Epithelial cell of proximal tubule (primary cell): ENCODE results near the gene BPIFB4. TPM values are rescaled to one million over a fixed set of nuclear protein-coding genes. Genes with fewer than 3 reads are reported as not detected.

Experiments
- DNase-seq: peaks from one replicate; pipeline ENCODE4 v3.0.0-alpha.2; 2011; ENCODE audit warnings: low read depth
- H3K4me3 ChIP-seq: 2 replicates; pipeline ENCODE4 v1.5.1; 2011; ENCODE audit warnings: low read depth, mild to moderate bottlenecking, low read length
- CTCF ChIP-seq: conservative IDR thresholded peaks from 2 replicates; pipeline ENCODE4 v1.5.1; 2012; ENCODE audit warnings: low read depth, mild to moderate bottlenecking, low read length
- total RNA-seq: library from RNA; depleted of rRNA; stranded (reverse); fragments of >200 nt; gene quantifications from 2 replicates; pipeline ENCODE4 v1.2.3, GENCODE V29; 2015

BPIFB4 gene
- total RNA-seq, 1 donor from 2014 or later: not detected

- no peak overlapping the region for H3K4me3 ChIP-seq
- DNase-seq: no peak
- TF ChIP-seq CTCF: no peak
These were observed 4.8 kb upstream of the BPIFB4 start for GRCh38 chr20:33074675-33075074.

GRCh38 chr20:33075281-33075680 is 4.2 kb upstream of the BPIFB4 start:
- DNase-seq: no peak
- no peak overlapping the region for H3K4me3 ChIP-seq
- TF ChIP-seq CTCF: no peak

- DNase-seq: no peak
- TF ChIP-seq CTCF: peak; percentile 45
- no peak overlapping the region for H3K4me3 ChIP-seq
These were observed 2.6 kb upstream of the BPIFB4 start for GRCh38 chr20:33076662-33077372.

GRCh38 chr20:33081411-33082154 is 2.1 kb downstream of the BPIFB4 start:
- no peak for DNase-seq
- TF ChIP-seq CTCF: no peak
- H3K4me3 ChIP-seq: no peak overlapping the region

- H3K4me3 ChIP-seq: no peak overlapping the region
- no peak for DNase-seq
- no peak for TF ChIP-seq CTCF
These were observed 3.1 kb downstream of the BPIFB4 start for GRCh38 chr20:33082546-33082945.

GRCh38 chr20:33083544-33084340 is 4.3 kb downstream of the BPIFB4 start:
- no peak for DNase-seq
- TF ChIP-seq CTCF: no peak
- no peak overlapping the region for H3K4me3 ChIP-seq
